ENCODE measurements around the gene PPIP5K2.
"Not testable (repeated sequence)": the region's sequence is repeated elsewhere in the genome, so short reads cannot be mapped to it uniquely, and the experiment has no call there.

DNA sequence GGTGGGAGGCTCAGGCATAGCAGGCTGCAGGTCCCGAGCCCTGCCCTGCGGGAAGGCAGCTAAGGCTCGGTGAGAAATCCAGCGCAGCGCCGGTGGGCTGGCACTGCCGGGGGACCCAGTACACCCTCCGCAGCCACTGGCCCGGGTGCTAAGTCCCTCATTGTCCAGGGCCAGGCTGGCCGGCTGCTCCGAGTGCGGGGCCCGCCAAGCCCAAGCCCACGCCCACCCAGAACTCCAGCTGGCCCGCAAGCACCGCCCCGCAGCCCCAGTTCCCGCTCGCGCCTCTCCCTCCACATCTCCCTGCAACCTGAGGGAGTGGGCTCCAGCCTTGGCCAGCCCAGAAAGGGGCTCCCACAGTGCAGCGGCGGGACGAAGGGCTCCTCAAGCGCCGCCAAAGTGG is 22.0 kb downstream of the PPIP5K2 start:
- TF ChIP-seq, protein P1, sequence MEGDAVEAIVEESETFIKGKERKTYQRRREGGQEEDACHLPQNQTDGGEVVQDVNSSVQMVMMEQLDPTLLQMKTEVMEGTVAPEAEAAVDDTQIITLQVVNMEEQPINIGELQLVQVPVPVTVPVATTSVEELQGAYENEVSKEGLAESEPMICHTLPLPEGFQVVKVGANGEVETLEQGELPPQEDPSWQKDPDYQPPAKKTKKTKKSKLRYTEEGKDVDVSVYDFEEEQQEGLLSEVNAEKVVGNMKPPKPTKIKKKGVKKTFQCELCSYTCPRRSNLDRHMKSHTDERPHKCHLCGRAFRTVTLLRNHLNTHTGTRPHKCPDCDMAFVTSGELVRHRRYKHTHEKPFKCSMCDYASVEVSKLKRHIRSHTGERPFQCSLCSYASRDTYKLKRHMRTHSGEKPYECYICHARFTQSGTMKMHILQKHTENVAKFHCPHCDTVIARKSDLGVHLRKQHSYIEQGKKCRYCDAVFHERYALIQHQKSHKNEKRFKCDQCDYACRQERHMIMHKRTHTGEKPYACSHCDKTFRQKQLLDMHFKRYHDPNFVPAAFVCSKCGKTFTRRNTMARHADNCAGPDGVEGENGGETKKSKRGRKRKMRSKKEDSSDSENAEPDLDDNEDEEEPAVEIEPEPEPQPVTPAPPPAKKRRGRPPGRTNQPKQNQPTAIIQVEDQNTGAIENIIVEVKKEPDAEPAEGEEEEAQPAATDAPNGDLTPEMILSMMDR (IDR thresholded peaks at IDR 0.05; ENCODE audit: low read depth, low read length, poor library complexity, severe bottlenecking): not testable (repeated sequence)
- TF ChIP-seq EZH2phosphoT487 (IDR thresholded peaks at IDR 0.05; ENCODE audit: borderline replicate concordance, low read length): not testable (repeated sequence)
